Ramos (cell line): ENCODE measurements around the gene RNASE7.

Experiments used
- in situ Hi-C: fragments of 300-500 bp; cut with MboI; formaldehyde crosslinking; loops from one replicate; pipeline ENCODE4 v1.14.3; 2022; ENCODE audit warnings: low sequenced_read_pairs; ENCODE audit not compliant: unreplicated experiment

The RNASE7 gene

GRCh38 chr14:21022686-21023085 lies 19.5 kb upstream of the RNASE7 start:
- in situ Hi-C loops: no loop called here

GRCh38 chr14:21023174-21023573 lies 19.0 kb upstream of the RNASE7 start:
- in situ Hi-C loops: no loop called here

- in situ Hi-C loops: no loop called here
Measured at GRCh38 chr14:21023817-21024584, 18.2 kb upstream of the RNASE7 start.

- in situ Hi-C loops: no loop called here
Measured at GRCh38 chr14:21024585-21025370, 17.4 kb upstream of the RNASE7 start, which contains the start of gene NDRG2. NDRG2 (minus strand) TSS chr14:21025061; CDS start chr14:21023315, 1,746 bp downstream.

GRCh38 chr14:21025371-21026273 lies 16.5 kb upstream of the RNASE7 start:
- in situ Hi-C loops: no loop called here

- in situ Hi-C loops: no loop called here
Measured at GRCh38 chr14:21026274-21026987, 15.7 kb upstream of the RNASE7 start.

- in situ Hi-C loops: no loop called here
Measured at GRCh38 chr14:21026988-21027315, 15.2 kb upstream of the RNASE7 start.

- in situ Hi-C loops: no loop called here
Measured at GRCh38 chr14:21029917-21030316, 12.2 kb upstream of the RNASE7 start, which contains the start of gene TPPP2. TPPP2 (plus strand) TSS chr14:21030217; CDS start chr14:21030582, 365 bp downstream.

GRCh38 chr14:21030531-21030930 lies 11.6 kb upstream of the RNASE7 start:
- in situ Hi-C loops: no loop called here

- in situ Hi-C loops: no loop called here
Measured at GRCh38 chr14:21032326-21033132, 9.6 kb upstream of the RNASE7 start.

- in situ Hi-C loops: no loop called here
Measured at GRCh38 chr14:21033133-21033698, 8.9 kb upstream of the RNASE7 start.

- in situ Hi-C loops: no loop called here
Measured at GRCh38 chr14:21034707-21035106, 7.5 kb upstream of the RNASE7 start, which contains the start of gene RNASE13. RNASE13 (minus strand) TSS chr14:21034807; CDS start chr14:21034288, 519 bp downstream.

- in situ Hi-C loops: no loop called here
Measured at GRCh38 chr14:21036751-21037150, 5.4 kb upstream of the RNASE7 start.

- in situ Hi-C loops: no loop called here
Measured at GRCh38 chr14:21037156-21037555, 5.0 kb upstream of the RNASE7 start.

GRCh38 chr14:21038441-21039422 lies 3.4 kb upstream of the RNASE7 start:
- in situ Hi-C loops: no loop called here

- in situ Hi-C loops: no loop called here
Measured at GRCh38 chr14:21039585-21040369, 2.4 kb upstream of the RNASE7 start.
